Measurements from ENCODE around the gene TCF7L2.

- no peak for TF ChIP-seq CTCF (conservative IDR thresholded peaks at IDR 0.05)
- TF ChIP-seq ZFX (IDR thresholded peaks at IDR 0.05), result no peak
These were observed 113.3 kb downstream of the TCF7L2 start for GRCh38 chr10:113063043-113063967.
